GM21529 (cell line): Measurements from ENCODE around the gene KCNE1.
"Not testable (repeated sequence)": the region's sequence is repeated elsewhere in the genome, so short reads cannot be mapped to it uniquely, and the experiment has no call there.

Experiments used
- ATAC-seq: cut with Tn5 transposase; IDR thresholded peaks from one replicate; pipeline ENCODE4 v1.9.1; 2021; ENCODE audit not compliant: unreplicated experiment

Gene KCNE1

GRCh38 chr21:34514576-34515115 lies 2.6 kb upstream of the KCNE1 start:
- ATAC-seq: no peak

DNA sequence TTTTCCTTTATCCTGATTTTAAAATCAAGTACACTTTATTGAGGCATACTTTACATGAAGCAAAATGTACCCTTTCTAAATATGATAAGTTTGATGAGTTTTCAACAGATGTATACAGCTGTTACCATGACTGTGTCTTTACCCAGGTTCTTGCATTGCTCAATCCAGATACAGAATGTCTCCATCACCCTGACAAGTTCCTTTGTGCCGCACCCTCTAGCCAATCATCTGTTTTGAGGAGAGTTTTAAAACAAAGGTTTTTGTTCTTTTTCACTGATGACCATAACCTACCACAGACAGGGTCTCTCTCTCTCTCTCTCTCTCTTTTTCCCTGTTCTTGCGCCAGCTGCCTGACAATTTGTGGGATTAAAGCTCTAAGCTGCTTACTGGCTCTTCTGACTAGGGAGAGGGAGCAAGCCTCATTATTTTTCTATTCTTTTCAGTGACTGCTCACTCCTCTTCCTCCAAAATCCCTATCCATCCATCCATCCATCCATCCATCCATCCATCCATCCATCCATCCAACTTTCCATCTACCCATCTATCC lies 1.2 kb upstream of the KCNE1 start:
- no peak for ATAC-seq

- no peak for ATAC-seq
These were observed 829 bp downstream of the KCNE1 start for GRCh38 chr21:34511181-34511580.

- peak; percentile 74 for ATAC-seq
These were observed 1.6 kb downstream of the KCNE1 start for GRCh38 chr21:34510148-34511142.

DNA sequence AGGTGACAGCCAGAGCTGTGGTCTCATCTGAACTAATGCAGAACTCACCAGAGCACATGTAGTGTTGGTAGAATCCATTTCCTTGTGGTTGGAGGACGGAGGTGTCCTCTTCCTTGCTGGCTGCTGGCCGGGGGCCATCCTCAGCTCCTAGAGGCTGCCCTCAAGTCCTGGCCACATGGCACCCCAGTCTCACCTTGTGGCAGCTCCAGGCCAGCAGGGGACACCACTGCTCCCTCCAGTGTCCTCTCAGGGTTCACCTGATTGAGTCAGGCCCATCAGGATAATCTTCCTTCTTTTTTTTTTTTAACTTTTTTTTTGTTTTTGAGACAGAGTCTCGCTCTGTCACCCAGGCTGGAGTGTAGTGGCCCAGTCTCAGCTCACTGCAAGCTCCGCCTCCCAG lies 2.9 kb downstream of the KCNE1 start:
- ATAC-seq: no peak

- ATAC-seq: no peak
These were observed 7.4 kb downstream of the KCNE1 start for GRCh38 chr21:34504595-34504994.

DNA sequence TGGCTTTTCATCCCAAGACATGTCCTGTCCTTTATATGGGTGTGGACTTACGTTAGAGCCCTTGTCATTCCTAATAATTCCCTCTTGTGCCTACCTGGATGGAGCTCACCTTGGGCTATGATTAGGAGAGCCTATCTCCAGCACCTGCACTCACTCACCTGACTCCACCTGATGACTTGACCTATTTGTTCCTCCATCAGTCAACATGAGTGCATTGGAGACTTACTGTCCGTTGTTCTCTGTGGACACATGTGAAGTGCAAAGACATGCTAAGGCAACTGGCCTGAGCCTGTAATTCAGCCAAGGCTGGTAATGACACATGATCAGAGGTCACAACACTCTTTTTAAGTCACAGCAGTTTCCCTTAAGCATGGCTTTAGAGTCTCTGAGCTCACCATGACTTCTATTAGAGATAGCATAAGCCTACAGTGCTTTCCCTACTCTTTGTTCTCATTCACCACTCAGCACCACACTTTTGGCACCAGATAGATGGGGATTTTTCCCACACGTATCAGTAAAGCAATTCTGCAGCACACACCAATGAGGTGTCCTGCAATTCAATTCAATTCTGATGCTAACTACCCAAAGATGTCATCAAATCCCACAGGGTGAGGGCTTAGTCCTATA lies 9.4 kb downstream of the KCNE1 start:
- ATAC-seq: no peak

- ATAC-seq: no peak
These were observed 10.3 kb downstream of the KCNE1 start for GRCh38 chr21:34501716-34502115.

DNA sequence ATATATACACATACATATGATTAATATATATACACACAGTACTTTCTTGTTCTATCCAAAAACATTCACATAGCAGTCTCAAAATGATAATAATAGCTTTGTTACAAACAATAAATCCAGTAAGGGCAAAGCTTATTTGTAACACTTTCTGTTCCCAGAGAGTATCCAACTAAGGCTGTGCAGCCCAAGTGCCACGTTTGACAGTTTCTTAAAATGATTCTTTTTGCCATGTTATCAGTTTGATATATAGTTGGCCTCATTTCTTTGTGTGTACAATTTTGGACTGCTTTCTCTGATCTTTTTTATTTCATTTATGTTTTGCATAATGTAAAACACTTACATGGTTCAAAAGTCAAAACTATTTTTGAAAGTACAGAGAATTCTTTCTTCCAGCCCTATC lies 11.8 kb downstream of the KCNE1 start:
- no peak for ATAC-seq

DNA sequence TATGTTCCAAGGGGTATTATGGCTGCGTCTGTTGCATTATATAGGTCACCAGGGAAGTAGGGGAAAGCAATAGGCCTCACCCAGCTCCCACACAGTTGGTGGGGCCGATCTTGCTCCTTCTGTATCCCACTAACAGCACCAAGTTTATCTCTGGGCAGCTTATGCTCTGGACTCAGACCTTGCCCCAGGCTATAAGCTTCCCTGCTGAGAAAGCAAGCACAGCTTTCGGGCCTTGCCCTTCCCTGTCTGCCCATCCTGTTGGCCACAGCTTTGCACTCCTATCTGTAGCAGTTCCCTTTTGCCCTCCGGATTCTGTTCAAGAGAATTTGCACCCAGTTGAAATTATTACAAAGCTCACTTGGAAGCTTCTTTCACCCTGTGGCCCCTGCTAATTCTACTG lies 12.9 kb downstream of the KCNE1 start:
- ATAC-seq: no peak

- ATAC-seq: no peak
These were observed 13.4 kb downstream of the KCNE1 start for GRCh38 chr21:34498623-34499022.

DNA sequence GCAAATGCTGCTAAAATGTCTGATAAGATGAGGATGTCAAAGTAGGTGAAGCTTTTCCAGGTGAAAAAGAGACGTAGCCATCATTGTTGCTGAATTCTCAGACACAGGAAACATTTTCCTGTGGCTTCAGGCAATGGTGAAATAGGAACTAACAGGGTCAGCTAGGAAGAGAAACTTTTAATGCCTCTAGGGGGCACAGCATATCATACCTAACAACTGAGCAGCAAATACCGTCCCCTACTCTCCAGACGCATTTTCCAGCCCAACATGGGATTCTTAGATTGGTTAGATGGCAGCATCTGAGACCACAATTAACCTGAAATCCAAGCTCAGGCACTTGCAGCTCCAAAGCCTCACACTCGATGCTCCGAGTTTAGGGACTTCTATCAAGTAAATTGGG lies 28.2 kb downstream of the KCNE1 start:
- not testable (repeated sequence) for ATAC-seq

- ATAC-seq: not testable (repeated sequence)
These were observed 28.6 kb downstream of the KCNE1 start for GRCh38 chr21:34483435-34483834.

DNA sequence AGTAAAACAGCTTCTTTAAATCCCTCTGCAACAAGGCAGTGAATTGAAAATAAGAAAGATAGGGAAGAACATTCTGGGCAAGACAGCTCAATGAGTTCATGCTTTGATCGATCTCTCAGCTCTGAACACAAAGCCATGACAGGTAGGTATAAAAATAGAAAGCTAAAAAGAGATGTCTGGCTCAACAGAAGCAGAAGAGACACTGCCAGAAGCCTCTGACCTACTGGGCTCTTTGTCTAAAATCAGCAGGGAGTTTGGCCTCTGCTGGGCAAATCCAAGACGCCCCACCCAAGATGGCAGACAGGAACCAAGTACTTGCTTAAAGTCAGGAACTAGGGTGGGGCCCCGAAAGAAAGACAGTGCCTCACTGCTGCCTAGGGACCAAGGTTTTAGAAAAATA lies 44.7 kb downstream of the KCNE1 start:
- not testable (repeated sequence) for ATAC-seq

DNA sequence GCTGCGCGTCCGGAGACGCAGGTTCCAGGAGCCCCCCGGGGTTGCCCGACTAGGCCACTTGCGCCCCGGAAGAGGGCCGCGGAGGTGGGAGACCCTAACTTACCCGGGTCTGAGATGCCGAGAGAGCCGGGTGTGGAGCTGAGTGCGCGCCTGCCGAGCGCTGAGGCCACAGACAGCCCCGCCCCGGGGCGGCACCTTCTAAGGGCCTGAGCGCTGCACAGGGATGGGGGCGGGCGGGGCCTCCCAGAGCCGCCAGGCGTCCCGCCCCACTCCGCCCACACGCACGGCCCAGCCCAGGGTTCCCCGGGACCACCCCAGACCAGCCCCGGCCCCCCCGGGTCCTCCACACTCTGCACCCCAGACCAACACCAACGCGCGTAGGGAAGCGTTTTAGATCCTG lies 52.6 kb downstream of the KCNE1 start:
- not testable (repeated sequence) for ATAC-seq

GRCh38 chr21:34458266-34458665 lies 53.7 kb downstream of the KCNE1 start:
- not testable (repeated sequence) for ATAC-seq

DNA sequence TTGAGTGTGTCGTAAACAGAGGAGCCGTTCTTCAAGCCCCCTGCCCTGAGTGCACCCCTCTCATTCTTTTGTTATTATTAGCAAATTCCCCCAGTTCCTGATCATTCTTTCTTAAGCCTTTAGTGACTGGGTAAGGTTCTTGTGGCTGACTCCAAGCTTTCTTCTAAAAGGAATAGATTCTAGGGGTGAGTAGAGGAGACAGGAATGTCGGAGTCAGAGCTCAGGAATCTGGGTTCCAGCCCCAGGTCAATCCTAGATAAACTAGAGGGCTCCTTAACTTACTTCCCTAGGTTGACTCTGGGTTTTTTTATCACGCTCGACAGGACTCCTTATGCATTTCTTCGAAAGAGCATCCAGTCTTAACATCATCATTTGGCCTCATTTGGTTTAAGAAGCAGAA lies 55.8 kb downstream of the KCNE1 start:
- ATAC-seq: not testable (repeated sequence)

DNA sequence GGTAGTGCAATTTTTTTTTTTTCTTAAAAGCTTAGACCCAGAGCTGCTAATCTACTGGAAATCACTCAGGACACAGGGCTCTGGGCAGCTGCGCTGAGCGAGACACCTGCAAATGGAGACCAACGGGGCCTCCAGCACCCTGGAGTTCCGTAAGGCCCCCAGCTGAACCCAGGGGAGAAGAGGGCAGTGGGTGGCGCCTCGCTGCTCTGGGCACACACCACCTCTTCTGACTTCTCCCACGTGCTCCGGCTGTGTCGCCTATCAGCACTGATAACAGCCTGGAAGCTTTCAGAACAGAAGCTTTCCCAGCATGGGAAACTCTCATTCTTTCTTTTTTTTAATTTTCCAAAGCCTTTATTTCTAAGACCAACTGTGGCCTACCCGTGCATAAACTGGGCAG lies 56.4 kb downstream of the KCNE1 start:
- not testable (repeated sequence) for ATAC-seq

GRCh38 chr21:34447018-34447417 lies 65.0 kb downstream of the KCNE1 start:
- ATAC-seq: not testable (repeated sequence)

DNA sequence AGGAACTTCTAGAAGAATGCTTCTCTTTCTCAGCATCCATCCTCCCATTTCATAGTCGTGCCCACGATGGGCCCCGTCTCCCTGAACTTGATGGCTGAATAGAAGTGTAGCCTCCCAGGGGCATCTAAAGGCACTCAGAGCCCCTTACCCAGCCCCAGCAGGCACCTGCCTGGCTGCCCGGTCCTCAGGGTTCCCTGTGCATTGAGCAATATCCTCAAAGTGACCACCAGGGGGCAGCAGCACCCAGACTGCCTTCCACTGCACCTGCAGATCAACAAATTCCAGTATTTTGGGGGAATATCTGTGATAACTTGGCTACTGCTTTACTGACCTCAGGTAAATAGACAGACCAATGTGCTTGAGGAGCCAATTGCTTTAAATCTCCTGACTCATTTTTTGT lies 68.5 kb downstream of the KCNE1 start:
- not testable (repeated sequence) for ATAC-seq

DNA sequence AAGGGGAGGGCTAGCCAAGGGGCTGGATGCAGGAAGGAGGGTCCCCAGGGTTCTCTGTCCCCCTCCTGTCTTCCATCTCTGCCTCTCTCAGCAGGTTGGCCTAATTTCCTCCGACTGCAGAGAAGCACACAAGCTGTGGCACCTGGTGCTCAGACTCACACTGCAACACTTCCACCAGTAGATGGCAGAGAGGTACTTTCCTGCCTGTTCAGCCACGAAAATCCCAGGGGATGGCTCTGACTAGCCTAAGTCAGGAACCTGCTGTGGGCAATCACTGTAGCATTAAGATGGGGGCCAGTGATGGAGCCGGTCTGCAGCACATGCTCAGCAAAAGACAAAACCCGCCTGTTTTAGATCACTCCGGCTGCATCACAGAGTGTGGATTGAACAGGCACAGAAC lies 82.3 kb downstream of the KCNE1 start:
- not testable (repeated sequence) for ATAC-seq

- ATAC-seq: not testable (repeated sequence)
These were observed 83.6 kb downstream of the KCNE1 start for GRCh38 chr21:34428441-34428840.
